Glutamatergic neuron (in vitro differentiated cells): ENCODE results near the gene DUT. TPM values are rescaled to one million over a fixed set of nuclear protein-coding genes. Genes with fewer than 3 reads are reported as not detected.

Experiments used
- DNase-seq: peaks from one replicate; pipeline ENCODE4 v3.0.0; 2022
- H3K27ac Mint-ChIP-seq: one replicate; pipeline ENCODE4 v1.8.0; 2020; ENCODE audit warnings: mild to moderate bottlenecking, mixed read lengths, inconsistent platforms; ENCODE audit not compliant: unreplicated experiment
- H3K27me3 Mint-ChIP-seq: one replicate; pipeline ENCODE4 v1.8.0; 2020; ENCODE audit warnings: mild to moderate bottlenecking, moderate library complexity, mixed read lengths, inconsistent platforms; ENCODE audit not compliant: unreplicated experiment
- H3K36me3 Mint-ChIP-seq: one replicate; pipeline ENCODE4 v1.8.0; 2020; ENCODE audit warnings: mild to moderate bottlenecking, mixed read lengths, inconsistent platforms; ENCODE audit not compliant: unreplicated experiment
- H3K4me1 Mint-ChIP-seq: one replicate; pipeline ENCODE4 v1.8.0; 2020; ENCODE audit warnings: mild to moderate bottlenecking, low read depth, mixed read lengths, inconsistent platforms; ENCODE audit not compliant: unreplicated experiment
- H3K4me3 Mint-ChIP-seq: one replicate; pipeline ENCODE4 v1.8.0; 2020; ENCODE audit warnings: mild to moderate bottlenecking, mixed read lengths, inconsistent platforms; ENCODE audit not compliant: unreplicated experiment
- H3K9me3 Mint-ChIP-seq: one replicate; pipeline ENCODE4 v1.8.0; 2020; ENCODE audit warnings: mild to moderate bottlenecking, moderate library complexity, mixed read lengths, inconsistent platforms; ENCODE audit not compliant: unreplicated experiment
- CTCF ChIP-seq: fragments of 200-600 bp; sonication (generic); IDR thresholded peaks from one replicate; pipeline ENCODE4 v1.5.0; 2021; ENCODE audit not compliant: partially characterized antibody, unreplicated experiment
- total RNA-seq: library from RNA; stranded (reverse); fragmentation: NEBNext Ultra II Directional; extraction: Animal tissue kit (Norgen Biotek cat#: 25700); gene quantifications from one replicate; pipeline ENCODE4 v1.2.1, GENCODE V29; 2021; ENCODE audit not compliant: unreplicated experiment

The DUT gene
- total RNA-seq, 1 donor from 2014 or later: 34.3 TPM

GRCh38 chr15:48365575-48365974, 34.3 kb downstream of the DUT start:
- Mint-ChIP-seq H3K27me3 (no peaks in the 10 kb centered on the region), H3K9me3 (no peaks in the 10 kb centered on the region), H3K36me3 (no peaks in the 10 kb centered on the region), H3K27ac (no peak overlapping the region), H3K4me1 (no peaks in the 10 kb centered on the region), H3K4me3 (no peak overlapping the region)
- TF ChIP-seq CTCF: no peak
- DNase-seq: no peak

- DNase-seq: no peak
- Mint-ChIP-seq H3K9me3 (no peaks in the 10 kb centered on the region), H3K4me3 (no peak overlapping the region), H3K27me3 (no peaks in the 10 kb centered on the region), H3K27ac (no peak overlapping the region), H3K36me3 (no peaks in the 10 kb centered on the region), H3K4me1 (no peaks in the 10 kb centered on the region)
- no peak for TF ChIP-seq CTCF
These were observed 35.5 kb downstream of the DUT start for GRCh38 chr15:48366584-48367312.

GRCh38 chr15:48367483-48367882, 36.3 kb downstream of the DUT start:
- DNase-seq: no peak
- H3K4me3 Mint-ChIP-seq: no peak overlapping the region
- H3K27me3 Mint-ChIP-seq: no peaks in the 10 kb centered on the region
- no peaks in the 10 kb centered on the region for H3K4me1 Mint-ChIP-seq
- no peak for TF ChIP-seq CTCF
- H3K36me3 Mint-ChIP-seq: no peaks in the 10 kb centered on the region
- no peak overlapping the region for H3K27ac Mint-ChIP-seq
- no peaks in the 10 kb centered on the region for H3K9me3 Mint-ChIP-seq

- no peak for TF ChIP-seq CTCF
- Mint-ChIP-seq H3K36me3 (peaks cover 6% of the 10 kb centered on the region), H3K27ac (no peak overlapping the region), H3K4me1 (no peaks in the 10 kb centered on the region), H3K9me3 (no peaks in the 10 kb centered on the region), H3K4me3 (no peak overlapping the region), H3K27me3 (no peaks in the 10 kb centered on the region)
- DNase-seq: no peak
These were observed 39.2 kb downstream of the DUT start for GRCh38 chr15:48370460-48370859.

GRCh38 chr15:48371550-48371949, 40.3 kb downstream of the DUT start:
- H3K36me3 Mint-ChIP-seq: peaks cover 13% of the 10 kb centered on the region

More at GRCh38 chr15:48371550-48371949, 40.3 kb downstream of the DUT start:
- DNase-seq: no peak
- Mint-ChIP-seq H3K4me3 (no peak overlapping the region), H3K9me3 (peaks cover 2% of the 10 kb centered on the region), H3K4me1 (no peaks in the 10 kb centered on the region), H3K27ac (no peak overlapping the region), H3K27me3 (no peaks in the 10 kb centered on the region)
- TF ChIP-seq CTCF: no peak
